ENCODE results near the gene ARFGEF3.

Gene ARFGEF3

GRCh38 chr6:138334963-138335362, 173.2 kb downstream of the ARFGEF3 start:
- no peak for DNase-seq
- H3K36me3 ChIP-seq (ENCODE audit: control insufficient read depth in 4 of 4, insufficient read depth in 4 of 4, low read length in 3 of 4): no peaks in the 10 kb centered on the region
- H3K4me3 ChIP-seq (ENCODE audit: control insufficient read depth in 1 of 7, extremely low read depth in 1 of 7, insufficient read depth in 4 of 7, low read depth in 2 of 7, low read length in 6 of 7): no peak overlapping the region
- H3K4me1 ChIP-seq (ENCODE audit: control extremely low read depth in 1 of 4, control insufficient read depth in 4 of 4, insufficient read depth in 4 of 4, low read length in 3 of 4): no peaks in the 10 kb centered on the region
- H3K27ac ChIP-seq (ENCODE audit: insufficient read depth in 1 of 2, low read depth in 1 of 2, low read length in 2 of 2, poor library complexity in 1 of 2, severe bottlenecking in 2 of 2): no peak overlapping the region
- no peaks in the 10 kb centered on the region for H3K9me3 ChIP-seq (ENCODE audit: control extremely low read depth in 1 of 5, control insufficient read depth in 4 of 5, insufficient read depth in 2 of 5, low read depth in 1 of 5, low read length in 4 of 5)
- CTCF ChIA-PET: no interaction called here
- POLR2A ChIA-PET: no interaction called here
- 97% methylated on average over 14 of the region's 14 CpGs for WGBS (ENCODE audit: insufficient coverage)
- peaks cover 0 to 3% (median 0%) of the 10 kb centered on the region in 5 experiments for H3K27me3 ChIP-seq (replicated peaks in 2 of 5; ENCODE audit: control insufficient read depth in 4 of 5, insufficient read depth in 5 of 5, low read length in 4 of 5)

GRCh38 chr6:138336221-138336620, 174.5 kb downstream of the ARFGEF3 start:
- H3K27ac ChIP-seq (ENCODE audit: insufficient read depth in 1 of 2, low read depth in 1 of 2, low read length in 2 of 2, poor library complexity in 1 of 2, severe bottlenecking in 2 of 2): no peak overlapping the region
- ChIA-PET POLR2A (no interaction called here), CTCF (no interaction called here)
- H3K4me3 ChIP-seq (ENCODE audit: control insufficient read depth in 1 of 7, extremely low read depth in 1 of 7, insufficient read depth in 4 of 7, low read depth in 2 of 7, low read length in 6 of 7): no peak overlapping the region
- peaks cover 0 to 3% (median 0%) of the 10 kb centered on the region in 5 experiments for H3K27me3 ChIP-seq (replicated peaks in 2 of 5; ENCODE audit: control insufficient read depth in 4 of 5, insufficient read depth in 5 of 5, low read length in 4 of 5)
- WGBS (ENCODE audit: insufficient coverage): 87% methylated on average over 3 of the region's 8 CpGs
- DNase-seq: no peak
- no peaks in the 10 kb centered on the region for H3K36me3 ChIP-seq (ENCODE audit: control insufficient read depth in 4 of 4, insufficient read depth in 4 of 4, low read length in 3 of 4)
- no peaks in the 10 kb centered on the region for H3K4me1 ChIP-seq (ENCODE audit: control extremely low read depth in 1 of 4, control insufficient read depth in 4 of 4, insufficient read depth in 4 of 4, low read length in 3 of 4)
- no peaks in the 10 kb centered on the region for H3K9me3 ChIP-seq (ENCODE audit: control extremely low read depth in 1 of 5, control insufficient read depth in 4 of 5, insufficient read depth in 2 of 5, low read depth in 1 of 5, low read length in 4 of 5)

- H3K27ac ChIP-seq (ENCODE audit: insufficient read depth in 1 of 2, low read depth in 1 of 2, low read length in 2 of 2, poor library complexity in 1 of 2, severe bottlenecking in 2 of 2): no peak overlapping the region
- DNase-seq: no peak
- POLR2A ChIA-PET: no interaction called here
- H3K4me1 ChIP-seq (ENCODE audit: control extremely low read depth in 1 of 4, control insufficient read depth in 4 of 4, insufficient read depth in 4 of 4, low read length in 3 of 4): no peaks in the 10 kb centered on the region
- no peaks in the 10 kb centered on the region for H3K9me3 ChIP-seq (ENCODE audit: control extremely low read depth in 1 of 5, control insufficient read depth in 4 of 5, insufficient read depth in 2 of 5, low read depth in 1 of 5, low read length in 4 of 5)
- no CpG with 5 or more reads among the region's 4 CpGs for WGBS (ENCODE audit: insufficient coverage)
- peaks cover 0 to 3% (median 0%) of the 10 kb centered on the region in 5 experiments for H3K27me3 ChIP-seq (replicated peaks in 2 of 5; ENCODE audit: control insufficient read depth in 4 of 5, insufficient read depth in 5 of 5, low read length in 4 of 5)
- H3K36me3 ChIP-seq (ENCODE audit: control insufficient read depth in 4 of 4, insufficient read depth in 4 of 4, low read length in 3 of 4): no peaks in the 10 kb centered on the region
- CTCF ChIA-PET: no interaction called here
- H3K4me3 ChIP-seq (ENCODE audit: control insufficient read depth in 1 of 7, extremely low read depth in 1 of 7, insufficient read depth in 4 of 7, low read depth in 2 of 7, low read length in 6 of 7): no peak overlapping the region
These were observed 175.3 kb downstream of the ARFGEF3 start for GRCh38 chr6:138337076-138337475.

- CTCF ChIA-PET: no interaction called here
- no peak for DNase-seq
- Histone ChIP-seq H3K36me3 (ENCODE audit: control insufficient read depth in 4 of 4, insufficient read depth in 4 of 4, low read length in 3 of 4) (no peaks in the 10 kb centered on the region), H3K27me3 (replicated peaks in 2 of 5; ENCODE audit: control insufficient read depth in 4 of 5, insufficient read depth in 5 of 5, low read length in 4 of 5) (peaks cover 0 to under 1% (median 0%) of the 10 kb centered on the region in 5 experiments), H3K27ac (ENCODE audit: insufficient read depth in 1 of 2, low read depth in 1 of 2, low read length in 2 of 2, poor library complexity in 1 of 2, severe bottlenecking in 2 of 2) (no peak overlapping the region), H3K4me3 (ENCODE audit: control insufficient read depth in 1 of 7, extremely low read depth in 1 of 7, insufficient read depth in 4 of 7, low read depth in 2 of 7, low read length in 6 of 7) (no peak overlapping the region), H3K9me3 (ENCODE audit: control extremely low read depth in 1 of 5, control insufficient read depth in 4 of 5, insufficient read depth in 2 of 5, low read depth in 1 of 5, low read length in 4 of 5) (no peaks in the 10 kb centered on the region), H3K4me1 (ENCODE audit: control extremely low read depth in 1 of 4, control insufficient read depth in 4 of 4, insufficient read depth in 4 of 4, low read length in 3 of 4) (no peaks in the 10 kb centered on the region)
- POLR2A ChIA-PET: no interaction called here
- 100% methylated on average over 1 of the region's 1 CpG for WGBS (ENCODE audit: insufficient coverage)
These were observed 177.3 kb downstream of the ARFGEF3 start for GRCh38 chr6:138339024-138339423.

GRCh38 chr6:138341176-138341575, 179.4 kb downstream of the ARFGEF3 start:
- H3K4me3 ChIP-seq (ENCODE audit: control insufficient read depth in 1 of 7, extremely low read depth in 1 of 7, insufficient read depth in 4 of 7, low read depth in 2 of 7, low read length in 6 of 7): no peak overlapping the region
- POLR2A ChIA-PET: no interaction called here
- no peaks in the 10 kb centered on the region for H3K9me3 ChIP-seq (ENCODE audit: control extremely low read depth in 1 of 5, control insufficient read depth in 4 of 5, insufficient read depth in 2 of 5, low read depth in 1 of 5, low read length in 4 of 5)
- H3K4me1 ChIP-seq (ENCODE audit: control extremely low read depth in 1 of 4, control insufficient read depth in 4 of 4, insufficient read depth in 4 of 4, low read length in 3 of 4): no peaks in the 10 kb centered on the region
- no peak for DNase-seq
- H3K36me3 ChIP-seq (ENCODE audit: control insufficient read depth in 4 of 4, insufficient read depth in 4 of 4, low read length in 3 of 4): no peaks in the 10 kb centered on the region
- WGBS (ENCODE audit: insufficient coverage): no CpG with 5 or more reads among the region's 1 CpG
- no peaks in the 10 kb centered on the region for H3K27me3 ChIP-seq (replicated peaks in 2 of 5; ENCODE audit: control insufficient read depth in 4 of 5, insufficient read depth in 5 of 5, low read length in 4 of 5)
- H3K27ac ChIP-seq (ENCODE audit: insufficient read depth in 1 of 2, low read depth in 1 of 2, low read length in 2 of 2, poor library complexity in 1 of 2, severe bottlenecking in 2 of 2): no peak overlapping the region
- CTCF ChIA-PET: no interaction called here

- H3K4me3 ChIP-seq (ENCODE audit: control insufficient read depth in 1 of 7, extremely low read depth in 1 of 7, insufficient read depth in 4 of 7, low read depth in 2 of 7, low read length in 6 of 7): no peak overlapping the region
- no peaks in the 10 kb centered on the region for H3K27me3 ChIP-seq (replicated peaks in 2 of 5; ENCODE audit: control insufficient read depth in 4 of 5, insufficient read depth in 5 of 5, low read length in 4 of 5)
- no peaks in the 10 kb centered on the region for H3K9me3 ChIP-seq (ENCODE audit: control extremely low read depth in 1 of 5, control insufficient read depth in 4 of 5, insufficient read depth in 2 of 5, low read depth in 1 of 5, low read length in 4 of 5)
- ChIA-PET CTCF (no interaction called here), POLR2A (no interaction called here)
- H3K36me3 ChIP-seq (ENCODE audit: control insufficient read depth in 4 of 4, insufficient read depth in 4 of 4, low read length in 3 of 4): no peaks in the 10 kb centered on the region
- DNase-seq: no peak
- no peaks in the 10 kb centered on the region for H3K4me1 ChIP-seq (ENCODE audit: control extremely low read depth in 1 of 4, control insufficient read depth in 4 of 4, insufficient read depth in 4 of 4, low read length in 3 of 4)
- H3K27ac ChIP-seq (ENCODE audit: insufficient read depth in 1 of 2, low read depth in 1 of 2, low read length in 2 of 2, poor library complexity in 1 of 2, severe bottlenecking in 2 of 2): no peak overlapping the region
These were observed 181.4 kb downstream of the ARFGEF3 start for GRCh38 chr6:138343112-138343511.

- Histone ChIP-seq H3K4me1 (ENCODE audit: control extremely low read depth in 1 of 4, control insufficient read depth in 4 of 4, insufficient read depth in 4 of 4, low read length in 3 of 4) (no peaks in the 10 kb centered on the region), H3K9me3 (ENCODE audit: control extremely low read depth in 1 of 5, control insufficient read depth in 4 of 5, insufficient read depth in 2 of 5, low read depth in 1 of 5, low read length in 4 of 5) (no peaks in the 10 kb centered on the region), H3K4me3 (ENCODE audit: control insufficient read depth in 1 of 7, extremely low read depth in 1 of 7, insufficient read depth in 4 of 7, low read depth in 2 of 7, low read length in 6 of 7) (no peak overlapping the region), H3K27me3 (replicated peaks in 2 of 5; ENCODE audit: control insufficient read depth in 4 of 5, insufficient read depth in 5 of 5, low read length in 4 of 5) (no peaks in the 10 kb centered on the region), H3K27ac (ENCODE audit: insufficient read depth in 1 of 2, low read depth in 1 of 2, low read length in 2 of 2, poor library complexity in 1 of 2, severe bottlenecking in 2 of 2) (no peak overlapping the region), H3K36me3 (ENCODE audit: control insufficient read depth in 4 of 4, insufficient read depth in 4 of 4, low read length in 3 of 4) (no peaks in the 10 kb centered on the region)
- WGBS (ENCODE audit: insufficient coverage): no CpG with 5 or more reads among the region's 2 CpGs
- DNase-seq: no peak
- ChIA-PET CTCF (interaction anchor here (1.4 kb wide), 1 partner anchor 16 kb away, joined by 4 read pairs; no protein-coding TSS in a partner anchor), POLR2A (no interaction called here)
These were observed 184.0 kb downstream of the ARFGEF3 start for GRCh38 chr6:138345565-138346285.

All from common myeloid progenitor, CD34-positive (primary cell).